Measurements from ENCODE around the gene TBCCD1.
A peak's percentile ranks its signal among the peaks of the same experiment; 100 is the strongest.
"Not testable (repeated sequence)": the region's sequence is repeated elsewhere in the genome, so short reads cannot be mapped to it uniquely, and the experiment has no call there.

TBCCD1 gene

DNA sequence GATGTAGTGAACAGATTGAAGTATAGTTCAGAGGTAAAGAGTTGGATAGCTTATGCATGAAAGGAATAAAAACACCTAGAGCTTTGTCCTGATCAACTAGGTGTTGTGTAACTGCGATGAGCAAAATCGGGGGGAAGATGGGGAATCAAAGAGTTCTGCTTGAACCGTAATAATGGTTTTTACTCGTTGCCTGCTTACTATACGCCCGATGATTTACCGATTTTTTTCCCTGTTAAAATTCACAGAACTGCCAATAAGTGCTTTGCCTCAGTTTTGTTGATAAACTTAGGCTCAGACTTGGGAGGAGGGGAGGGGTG lies 2.6 kb upstream of the TBCCD1 start:
- TF ChIP-seq, protein P1, sequence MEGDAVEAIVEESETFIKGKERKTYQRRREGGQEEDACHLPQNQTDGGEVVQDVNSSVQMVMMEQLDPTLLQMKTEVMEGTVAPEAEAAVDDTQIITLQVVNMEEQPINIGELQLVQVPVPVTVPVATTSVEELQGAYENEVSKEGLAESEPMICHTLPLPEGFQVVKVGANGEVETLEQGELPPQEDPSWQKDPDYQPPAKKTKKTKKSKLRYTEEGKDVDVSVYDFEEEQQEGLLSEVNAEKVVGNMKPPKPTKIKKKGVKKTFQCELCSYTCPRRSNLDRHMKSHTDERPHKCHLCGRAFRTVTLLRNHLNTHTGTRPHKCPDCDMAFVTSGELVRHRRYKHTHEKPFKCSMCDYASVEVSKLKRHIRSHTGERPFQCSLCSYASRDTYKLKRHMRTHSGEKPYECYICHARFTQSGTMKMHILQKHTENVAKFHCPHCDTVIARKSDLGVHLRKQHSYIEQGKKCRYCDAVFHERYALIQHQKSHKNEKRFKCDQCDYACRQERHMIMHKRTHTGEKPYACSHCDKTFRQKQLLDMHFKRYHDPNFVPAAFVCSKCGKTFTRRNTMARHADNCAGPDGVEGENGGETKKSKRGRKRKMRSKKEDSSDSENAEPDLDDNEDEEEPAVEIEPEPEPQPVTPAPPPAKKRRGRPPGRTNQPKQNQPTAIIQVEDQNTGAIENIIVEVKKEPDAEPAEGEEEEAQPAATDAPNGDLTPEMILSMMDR (IDR thresholded peaks at IDR 0.05; ENCODE audit: low read depth, low read length, poor library complexity, severe bottlenecking): no peak
- no peak for TF ChIP-seq EZH2phosphoT487 (IDR thresholded peaks at IDR 0.05; ENCODE audit: borderline replicate concordance, low read length)
- no peaks in the 10 kb centered on the region for H3K27me3 ChIP-seq (ENCODE audit: control insufficient read depth, low read length)
- peak overlapping the region; percentile 89 for H3K4me2 ChIP-seq (ENCODE audit: low read length)
- no peaks in the 10 kb centered on the region for H3K9me3 ChIP-seq (ENCODE audit: control insufficient read depth, insufficient read depth, low read length)
- H3K27ac ChIP-seq (ENCODE audit: low read depth, low read length): peak overlapping the region; percentile 56
- no peaks in the 10 kb centered on the region; the same call in 1 of the 2 replicates for H3F3A ChIP-seq (ENCODE audit: control insufficient read depth, insufficient read depth)
- H4K20me1 ChIP-seq (ENCODE audit: control insufficient read depth, insufficient read depth, low read depth, low read length): no peaks in the 10 kb centered on the region
- H3K9me2 ChIP-seq (replicated peaks; ENCODE audit: control insufficient read depth, low read length): no peaks in the 10 kb centered on the region
- peaks cover 46% of the 10 kb centered on the region for H3K36me3 ChIP-seq (ENCODE audit: control insufficient read depth, low read length)
- H3K79me2 ChIP-seq (ENCODE audit: control insufficient read depth, low read length): peaks cover 89% of the 10 kb centered on the region
- H3K4me1 ChIP-seq (ENCODE audit: control insufficient read depth, low read length): peaks cover 42% of the 10 kb centered on the region
- H3K4me3 ChIP-seq (ENCODE audit: low read length): peak overlapping the region; percentile 99

DNA sequence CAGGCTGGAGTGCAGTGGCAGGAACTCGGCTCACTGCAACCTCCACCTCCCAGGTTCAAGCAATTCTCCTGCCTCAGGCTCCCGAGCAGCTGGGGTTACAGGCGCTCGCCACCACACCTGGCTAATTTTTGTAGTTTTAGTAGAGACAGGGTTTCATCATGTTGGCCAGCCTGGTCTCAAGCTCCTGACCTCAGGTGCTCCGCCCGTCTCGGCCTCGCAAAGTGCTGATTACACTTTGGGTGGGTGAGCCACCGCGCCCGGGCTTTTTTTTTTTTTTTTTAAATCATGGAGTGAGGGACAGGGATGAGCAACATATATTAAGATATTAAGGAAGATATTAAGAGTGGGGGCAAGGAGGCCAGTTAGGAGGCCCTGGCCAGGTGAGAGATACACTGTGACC lies 2.2 kb upstream of the TBCCD1 start:
- H3K79me2 ChIP-seq (ENCODE audit: control insufficient read depth, low read length): peaks cover 89% of the 10 kb centered on the region
- H4K20me1 ChIP-seq (ENCODE audit: control insufficient read depth, insufficient read depth, low read depth, low read length); H3K27me3 ChIP-seq (ENCODE audit: control insufficient read depth, low read length); H3F3A ChIP-seq (ENCODE audit: control insufficient read depth, insufficient read depth); H3K9me2 ChIP-seq (replicated peaks; ENCODE audit: control insufficient read depth, low read length); H3K27ac ChIP-seq (ENCODE audit: low read depth, low read length); H3K9me3 ChIP-seq (ENCODE audit: control insufficient read depth, insufficient read depth, low read length): not testable (repeated sequence)
- H3K4me3 ChIP-seq (ENCODE audit: low read length): peak overlapping the region; percentile 99
- peak overlapping the region; percentile 89 for H3K4me2 ChIP-seq (ENCODE audit: low read length)
- H3K36me3 ChIP-seq (ENCODE audit: control insufficient read depth, low read length): peaks cover 46% of the 10 kb centered on the region
- peaks cover 45% of the 10 kb centered on the region for H3K4me1 ChIP-seq (ENCODE audit: control insufficient read depth, low read length)

DNA sequence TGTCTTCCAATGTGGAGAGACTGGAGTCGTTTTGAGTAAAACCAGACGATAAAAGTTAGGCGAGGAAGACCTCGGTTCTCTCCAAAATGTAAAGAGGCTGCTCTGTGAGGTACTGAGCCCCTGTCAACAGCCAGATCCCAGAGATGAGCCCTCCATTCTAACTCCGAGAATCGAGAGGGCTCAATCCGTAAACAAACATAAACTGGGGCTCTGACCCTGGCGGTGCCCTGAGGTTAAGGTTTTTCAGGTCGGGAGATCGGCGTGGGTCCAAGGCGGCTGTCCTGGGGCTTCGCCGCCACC lies 417 bp downstream of the TBCCD1 start:
- peak overlapping the region; percentile 89 for H3K4me3 ChIP-seq (ENCODE audit: low read length)
- H3K9me2 ChIP-seq (replicated peaks; ENCODE audit: control insufficient read depth, low read length): no peaks in the 10 kb centered on the region
- H3K36me3 ChIP-seq (ENCODE audit: control insufficient read depth, low read length): peaks cover 39% of the 10 kb centered on the region
- no peak for TF ChIP-seq EZH2phosphoT487 (IDR thresholded peaks at IDR 0.05; ENCODE audit: borderline replicate concordance, low read length)
- TF ChIP-seq, protein P1 (IDR thresholded peaks at IDR 0.05; ENCODE audit: low read depth, low read length, poor library complexity, severe bottlenecking): no peak
- H3K27me3 ChIP-seq (ENCODE audit: control insufficient read depth, low read length): no peaks in the 10 kb centered on the region
- peak overlapping the region; percentile 35 for H3K27ac ChIP-seq (ENCODE audit: low read depth, low read length)
- no peaks in the 10 kb centered on the region for H3K9me3 ChIP-seq (ENCODE audit: control insufficient read depth, insufficient read depth, low read length)
- H3K4me2 ChIP-seq (ENCODE audit: low read length): peak overlapping the region; percentile 90
- H3K4me1 ChIP-seq (ENCODE audit: control insufficient read depth, low read length): peaks cover 36% of the 10 kb centered on the region
- H3F3A ChIP-seq (ENCODE audit: control insufficient read depth, insufficient read depth): no peaks in the 10 kb centered on the region; the same call in 1 of the 2 replicates
- H3K79me2 ChIP-seq (ENCODE audit: control insufficient read depth, low read length): peaks cover 81% of the 10 kb centered on the region
- H4K20me1 ChIP-seq (ENCODE audit: control insufficient read depth, insufficient read depth, low read depth, low read length): no peaks in the 10 kb centered on the region

DNA sequence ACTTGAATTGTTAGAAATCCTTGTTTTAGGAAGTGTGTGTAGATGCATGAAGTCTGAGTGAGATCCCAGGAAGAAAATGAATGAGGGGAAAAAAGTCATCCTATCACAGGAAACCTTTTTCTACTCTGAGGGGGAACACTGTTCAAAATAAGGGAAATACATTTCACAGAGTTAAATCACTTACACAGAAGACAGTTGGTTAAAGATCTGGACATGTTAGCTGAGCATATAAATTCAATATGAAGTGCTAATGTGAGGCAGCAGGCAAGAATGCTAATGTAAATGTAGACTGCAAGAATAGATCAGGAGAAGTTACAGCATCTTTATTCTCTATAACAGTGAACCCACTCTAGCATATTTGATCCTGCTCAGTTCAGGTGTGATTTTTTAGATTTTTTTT lies 2.6 kb downstream of the TBCCD1 start:
- Histone ChIP-seq H3K4me3 (ENCODE audit: low read length) (no peak overlapping the region), H3F3A (ENCODE audit: control insufficient read depth, insufficient read depth) (no peaks in the 10 kb centered on the region; the same call in 1 of the 2 replicates), H3K4me1 (ENCODE audit: control insufficient read depth, low read length) (peaks cover 29% of the 10 kb centered on the region), H3K27me3 (ENCODE audit: control insufficient read depth, low read length) (no peaks in the 10 kb centered on the region), H3K9me2 (replicated peaks; ENCODE audit: control insufficient read depth, low read length) (no peaks in the 10 kb centered on the region), H4K20me1 (ENCODE audit: control insufficient read depth, insufficient read depth, low read depth, low read length) (no peaks in the 10 kb centered on the region), H3K79me2 (ENCODE audit: control insufficient read depth, low read length) (peaks cover 76% of the 10 kb centered on the region), H3K36me3 (ENCODE audit: control insufficient read depth, low read length) (peaks cover 46% of the 10 kb centered on the region), H3K9me3 (ENCODE audit: control insufficient read depth, insufficient read depth, low read length) (no peaks in the 10 kb centered on the region), H3K4me2 (ENCODE audit: low read length) (no peak overlapping the region), H3K27ac (ENCODE audit: low read depth, low read length) (no peak overlapping the region)
- no peak for TF ChIP-seq EZH2phosphoT487 (IDR thresholded peaks at IDR 0.05; ENCODE audit: borderline replicate concordance, low read length)
- TF ChIP-seq, protein P1 (IDR thresholded peaks at IDR 0.05; ENCODE audit: low read depth, low read length, poor library complexity, severe bottlenecking): no peak

Data from DOHH2 (cell line).